Mucosa of descending colon (tissue), 3 donors: ENCODE data around the gene GPR68. TPM values are rescaled to one million over a fixed set of nuclear protein-coding genes. Genes with fewer than 3 reads are reported as not detected.

Source experiments
- ATAC-seq: fragments of 200-7000 bp; cut with Tn5 transposase; one replicate; pipeline ENCODE4 v1.9.1; 2020; ENCODE audit warnings: mild to moderate bottlenecking, moderate library complexity
- DNase-seq, 3 donors: peaks; one replicate each; pipeline ENCODE4 v3.0.0-alpha.2; 2020
- H3K36me3 ChIP-seq: fragments of 200-600 bp; one replicate; pipeline ENCODE4 v1.8.0; 2021; ENCODE audit warnings: low read depth, mild to moderate bottlenecking
- H3K4me1 ChIP-seq: fragments of 200-600 bp; one replicate; pipeline ENCODE4 v1.8.0; 2021; ENCODE audit warnings: low read depth, mild to moderate bottlenecking
- H3K4me3 ChIP-seq: fragments of 200-600 bp; one replicate; pipeline ENCODE4 v1.8.0; 2021; ENCODE audit warnings: mild to moderate bottlenecking
- H3K9me3 ChIP-seq: fragments of 200-600 bp; one replicate; pipeline ENCODE4 v1.8.0; 2021; ENCODE audit warnings: mild to moderate bottlenecking
- CTCF ChIP-seq: fragments of 200-600 bp; IDR thresholded peaks from one replicate; pipeline ENCODE4 v1.8.0; 2022; ENCODE audit warnings: antibody characterized with exemption, mild to moderate bottlenecking
- intact Hi-C, 2 donors: fragments of 100-400 bp; cut with DNase I in 1 of 2; cut with micrococcal nuclease in 1 of 2; formaldehyde crosslinking; loops; one replicate each; pipeline versions ENCODE4 v1.11.0 to v1.11.1; 2022; cut with DNase I, micrococcal nuclease
- total RNA-seq, 3 donors: library from RNA; stranded (reverse); fragmentation: NEBNext Ultra II Directional in 2 of 3; extraction: Animal tissue kit (Norgen Biotek cat#: 25700) in 2 of 3; gene quantifications; one replicate each; pipeline versions ENCODE4 v1.2.1 to v1.2.4, GENCODE V29; 2021 to 2023
- donor health status: DM: no; HTN: no; CAD: no; lungs with moderate emphysema.
- donor health status: DM: no; HTN: no; CAD: no.
- donor health status: DM: no; HTN: yes; CAD: no.

The GPR68 gene
- total RNA-seq, 3 donors from 2014 or later: 1.4 to 2.4 (median 2.3) TPM

- Histone ChIP-seq H3K36me3 (no peaks in the 10 kb centered on the region), H3K9me3 (no peaks in the 10 kb centered on the region), H3K4me3 (no peak overlapping the region), H3K4me1 (no peaks in the 10 kb centered on the region)
- intact Hi-C loops: no loop called here
- ATAC-seq (peak; percentile 1), DNase-seq (peak in 1 of 3 donors; percentile 25)
- no peak for TF ChIP-seq CTCF
Observed at GRCh38 chr14:91232052-91232451, 12.5 kb downstream of the GPR68 start.

- no peaks in the 10 kb centered on the region for H3K4me1 ChIP-seq
- H3K4me3 ChIP-seq: no peak overlapping the region
- H3K9me3 ChIP-seq: no peaks in the 10 kb centered on the region
- H3K36me3 ChIP-seq: no peaks in the 10 kb centered on the region
- intact Hi-C loops: no loop called here
- TF ChIP-seq CTCF: no peak
- peak; percentile 42 for ATAC-seq
- DNase-seq: no peak
Observed at GRCh38 chr14:91231446-91231845, 13.1 kb downstream of the GPR68 start.

GRCh38 chr14:91230397-91231035 is 14.0 kb downstream of the GPR68 start:
- DNase-seq: no peak
- ATAC-seq: no peak

GRCh38 chr14:91229743-91230200 is 14.7 kb downstream of the GPR68 start:
- no peak for TF ChIP-seq CTCF
- Histone ChIP-seq H3K4me3 (no peak overlapping the region), H3K36me3 (no peaks in the 10 kb centered on the region), H3K9me3 (no peaks in the 10 kb centered on the region), H3K4me1 (no peaks in the 10 kb centered on the region)
- intact Hi-C loops: no loop called here
- DNase-seq (peak in 2 of 3 donors; percentile 57 to 70), ATAC-seq (peak; percentile 67)

More at GRCh38 chr14:91230397-91231035, 14.0 kb downstream of the GPR68 start:
- Histone ChIP-seq H3K4me3 (no peak overlapping the region), H3K36me3 (no peaks in the 10 kb centered on the region), H3K4me1 (no peaks in the 10 kb centered on the region), H3K9me3 (no peaks in the 10 kb centered on the region)
- intact Hi-C loops: no loop called here
- no peak for TF ChIP-seq CTCF

GRCh38 chr14:91229005-91229382 is 15.5 kb downstream of the GPR68 start:
- no peak for TF ChIP-seq CTCF
- no peaks in the 10 kb centered on the region for H3K9me3 ChIP-seq
- DNase-seq: no peak
- intact Hi-C loops: no loop called here
- H3K36me3 ChIP-seq: no peaks in the 10 kb centered on the region
- H3K4me3 ChIP-seq: no peak overlapping the region
- no peak for ATAC-seq
- no peaks in the 10 kb centered on the region for H3K4me1 ChIP-seq
